ENCODE data around the gene CCDC167. TPM values are rescaled to one million over a fixed set of nuclear protein-coding genes. Genes with fewer than 3 reads are reported as not detected.

Gene CCDC167
- 54.2 TPM for polyA plus RNA-seq (2013, experiment 1 of 4)
- 54.0 TPM for polyA plus RNA-seq (2013, experiment 2 of 4)
- polyA plus RNA-seq (2013, experiment 3 of 4): 38.1 TPM
- polyA plus RNA-seq (2013, experiment 4 of 4): 42.7 TPM

- H3K36me3 ChIP-seq (ENCODE audit: control insufficient read depth, insufficient read depth, low read length): no peaks in the 10 kb centered on the region
- H3K27me3 ChIP-seq (ENCODE audit: control insufficient read depth, insufficient read depth, low read length, poor library complexity, severe bottlenecking): peaks cover 4% of the 10 kb centered on the region
- H3K27ac ChIP-seq (ENCODE audit: insufficient read depth, low read depth, low read length, poor library complexity, severe bottlenecking): peak within 1 kb of the TSS; percentile 48
- WGBS, 2 experiments: 1% methylated on average over 38 of the region's 38 CpGs
- peak within 1 kb of the TSS; percentile 54 for H3K4me3 ChIP-seq (ENCODE audit: insufficient read depth, low read depth, low read length)
- H3K4me1 ChIP-seq (ENCODE audit: control insufficient read depth, insufficient read depth, low read length): peaks cover 7% of the 10 kb centered on the region
- no peaks in the 10 kb centered on the region for H3K9me3 ChIP-seq (ENCODE audit: control insufficient read depth, low read length)
These were observed at the start of gene CCDC167 for GRCh38 chr6:37499433-37500293. TSS of gene CCDC167 (minus strand) at chr6:37499893. CDS start at chr6:37499863, 30 bp downstream.

GRCh38 chr6:37549154-37549553 is 49.5 kb upstream of the CCDC167 start:
- Histone ChIP-seq H3K4me3 (ENCODE audit: insufficient read depth, low read depth, low read length) (no peak overlapping the region), H3K36me3 (ENCODE audit: control insufficient read depth, insufficient read depth, low read length) (no peaks in the 10 kb centered on the region), H3K4me1 (ENCODE audit: control insufficient read depth, insufficient read depth, low read length) (peaks cover 27% of the 10 kb centered on the region), H3K27me3 (ENCODE audit: control insufficient read depth, insufficient read depth, low read length, poor library complexity, severe bottlenecking) (no peaks in the 10 kb centered on the region), H3K27ac (ENCODE audit: insufficient read depth, low read depth, low read length, poor library complexity, severe bottlenecking) (no peak overlapping the region), H3K9me3 (ENCODE audit: control insufficient read depth, low read length) (no peaks in the 10 kb centered on the region)
- WGBS, 2 experiments: 72 to 74% methylated on average over 7 of the region's 7 CpGs

GRCh38 chr6:37548067-37548674 is 48.5 kb upstream of the CCDC167 start:
- Histone ChIP-seq H3K9me3 (ENCODE audit: control insufficient read depth, low read length) (no peaks in the 10 kb centered on the region), H3K27ac (ENCODE audit: insufficient read depth, low read depth, low read length, poor library complexity, severe bottlenecking) (no peak overlapping the region), H3K36me3 (ENCODE audit: control insufficient read depth, insufficient read depth, low read length) (no peaks in the 10 kb centered on the region), H3K4me3 (ENCODE audit: insufficient read depth, low read depth, low read length) (no peak overlapping the region), H3K27me3 (ENCODE audit: control insufficient read depth, insufficient read depth, low read length, poor library complexity, severe bottlenecking) (no peaks in the 10 kb centered on the region), H3K4me1 (ENCODE audit: control insufficient read depth, insufficient read depth, low read length) (peaks cover 17% of the 10 kb centered on the region)
- WGBS, 2 experiments: 90 to 93% methylated on average over 8 of the region's 8 CpGs

GRCh38 chr6:37547564-37548061 is 47.9 kb upstream of the CCDC167 start:
- H3K27me3 ChIP-seq (ENCODE audit: control insufficient read depth, insufficient read depth, low read length, poor library complexity, severe bottlenecking): no peaks in the 10 kb centered on the region
- no peaks in the 10 kb centered on the region for H3K9me3 ChIP-seq (ENCODE audit: control insufficient read depth, low read length)
- no peaks in the 10 kb centered on the region for H3K36me3 ChIP-seq (ENCODE audit: control insufficient read depth, insufficient read depth, low read length)
- H3K4me1 ChIP-seq (ENCODE audit: control insufficient read depth, insufficient read depth, low read length): peaks cover 13% of the 10 kb centered on the region
- no peak overlapping the region for H3K27ac ChIP-seq (ENCODE audit: insufficient read depth, low read depth, low read length, poor library complexity, severe bottlenecking)
- whole genome bisulfite sequencing, 2 experiments: 92 to 95% methylated on average over 8 of the region's 8 CpGs
- H3K4me3 ChIP-seq (ENCODE audit: insufficient read depth, low read depth, low read length): no peak overlapping the region

- 73 to 75% methylated on average over 9 of the region's 9 CpGs for WGBS, 2 experiments
- Histone ChIP-seq H3K27me3 (ENCODE audit: control insufficient read depth, insufficient read depth, low read length, poor library complexity, severe bottlenecking) (no peaks in the 10 kb centered on the region), H3K4me3 (ENCODE audit: insufficient read depth, low read depth, low read length) (no peak overlapping the region), H3K27ac (ENCODE audit: insufficient read depth, low read depth, low read length, poor library complexity, severe bottlenecking) (no peak overlapping the region), H3K4me1 (ENCODE audit: control insufficient read depth, insufficient read depth, low read length) (peaks cover 8% of the 10 kb centered on the region), H3K9me3 (ENCODE audit: control insufficient read depth, low read length) (no peaks in the 10 kb centered on the region), H3K36me3 (ENCODE audit: control insufficient read depth, insufficient read depth, low read length) (no peaks in the 10 kb centered on the region)
These were observed 46.6 kb upstream of the CCDC167 start for GRCh38 chr6:37546141-37546871.

- 87 to 90% methylated on average over 5 of the region's 5 CpGs for WGBS, 2 experiments
- Histone ChIP-seq H3K4me1 (ENCODE audit: control insufficient read depth, insufficient read depth, low read length) (peaks cover 8% of the 10 kb centered on the region), H3K27me3 (ENCODE audit: control insufficient read depth, insufficient read depth, low read length, poor library complexity, severe bottlenecking) (no peaks in the 10 kb centered on the region), H3K9me3 (ENCODE audit: control insufficient read depth, low read length) (no peaks in the 10 kb centered on the region), H3K27ac (ENCODE audit: insufficient read depth, low read depth, low read length, poor library complexity, severe bottlenecking) (no peak overlapping the region), H3K4me3 (ENCODE audit: insufficient read depth, low read depth, low read length) (no peak overlapping the region), H3K36me3 (ENCODE audit: control insufficient read depth, insufficient read depth, low read length) (no peaks in the 10 kb centered on the region)
These were observed 44.8 kb upstream of the CCDC167 start for GRCh38 chr6:37544530-37544929.

- Histone ChIP-seq H3K9me3 (ENCODE audit: control insufficient read depth, low read length) (no peaks in the 10 kb centered on the region), H3K4me1 (ENCODE audit: control insufficient read depth, insufficient read depth, low read length) (peaks cover 8% of the 10 kb centered on the region), H3K36me3 (ENCODE audit: control insufficient read depth, insufficient read depth, low read length) (no peaks in the 10 kb centered on the region), H3K27me3 (ENCODE audit: control insufficient read depth, insufficient read depth, low read length, poor library complexity, severe bottlenecking) (no peaks in the 10 kb centered on the region), H3K4me3 (ENCODE audit: insufficient read depth, low read depth, low read length) (no peak overlapping the region), H3K27ac (ENCODE audit: insufficient read depth, low read depth, low read length, poor library complexity, severe bottlenecking) (no peak overlapping the region)
- WGBS, 2 experiments: 71 to 74% methylated on average over 4 of the region's 4 CpGs
These were observed 43.7 kb upstream of the CCDC167 start for GRCh38 chr6:37543361-37543760.

GRCh38 chr6:37541346-37541745 is 41.7 kb upstream of the CCDC167 start:
- H3K4me1 ChIP-seq (ENCODE audit: control insufficient read depth, insufficient read depth, low read length): peaks cover 19% of the 10 kb centered on the region
- 92 to 95% methylated on average over 4 of the region's 4 CpGs for WGBS, 2 experiments
- H3K27ac ChIP-seq (ENCODE audit: insufficient read depth, low read depth, low read length, poor library complexity, severe bottlenecking): no peak overlapping the region
- peaks cover 16% of the 10 kb centered on the region for H3K27me3 ChIP-seq (ENCODE audit: control insufficient read depth, insufficient read depth, low read length, poor library complexity, severe bottlenecking)
- no peaks in the 10 kb centered on the region for H3K36me3 ChIP-seq (ENCODE audit: control insufficient read depth, insufficient read depth, low read length)
- no peak overlapping the region for H3K4me3 ChIP-seq (ENCODE audit: insufficient read depth, low read depth, low read length)
- no peaks in the 10 kb centered on the region for H3K9me3 ChIP-seq (ENCODE audit: control insufficient read depth, low read length)

- H3K27me3 ChIP-seq (ENCODE audit: control insufficient read depth, insufficient read depth, low read length, poor library complexity, severe bottlenecking): peaks cover 26% of the 10 kb centered on the region
- 84 to 89% methylated on average over 4 of the region's 4 CpGs for WGBS, 2 experiments
These were observed 40.7 kb upstream of the CCDC167 start for GRCh38 chr6:37540390-37540789.

GRCh38 chr6:37540029-37540352 is 40.3 kb upstream of the CCDC167 start:
- H3K9me3 ChIP-seq (ENCODE audit: control insufficient read depth, low read length): no peaks in the 10 kb centered on the region
- H3K27me3 ChIP-seq (ENCODE audit: control insufficient read depth, insufficient read depth, low read length, poor library complexity, severe bottlenecking): peaks cover 30% of the 10 kb centered on the region
- H3K27ac ChIP-seq (ENCODE audit: insufficient read depth, low read depth, low read length, poor library complexity, severe bottlenecking): no peak overlapping the region
- H3K4me3 ChIP-seq (ENCODE audit: insufficient read depth, low read depth, low read length): no peak overlapping the region
- no peaks in the 10 kb centered on the region for H3K36me3 ChIP-seq (ENCODE audit: control insufficient read depth, insufficient read depth, low read length)
- WGBS, 2 experiments: 95 to 99% methylated on average over 3 to 4 of the region's 4 CpGs
- peaks cover 20% of the 10 kb centered on the region for H3K4me1 ChIP-seq (ENCODE audit: control insufficient read depth, insufficient read depth, low read length)

More at GRCh38 chr6:37540390-37540789, 40.7 kb upstream of the CCDC167 start:
- Histone ChIP-seq H3K9me3 (ENCODE audit: control insufficient read depth, low read length) (no peaks in the 10 kb centered on the region), H3K4me1 (ENCODE audit: control insufficient read depth, insufficient read depth, low read length) (peaks cover 16% of the 10 kb centered on the region), H3K27ac (ENCODE audit: insufficient read depth, low read depth, low read length, poor library complexity, severe bottlenecking) (no peak overlapping the region), H3K36me3 (ENCODE audit: control insufficient read depth, insufficient read depth, low read length) (no peaks in the 10 kb centered on the region), H3K4me3 (ENCODE audit: insufficient read depth, low read depth, low read length) (no peak overlapping the region)
